WTC11 (cell line): ENCODE measurements around the gene MRNIP. TPM values are rescaled to one million over a fixed set of nuclear protein-coding genes. Genes with fewer than 3 reads are reported as not detected.
A peak's percentile ranks its signal among the peaks of the same experiment; 100 is the strongest.

Experiments
- ATAC-seq: fragments of 200-7000 bp; cut with Tn5 transposase; 2 replicates; pipeline ENCODE4 v1.10.0; 2021; ENCODE audit warnings: mild to moderate bottlenecking, moderate library complexity
- CTCF ChIA-PET: fragments of 300-600 bp; sonication (Branson Sonifier 250); formaldehyde crosslinking; loops from one replicate; lab custom pipeline; 2021; ENCODE audit warnings: antibody characterized with exemption; lab: Charles Lee
- POLR2A ChIA-PET: fragments of 350-600 bp; sonication (Branson Sonifier 250); formaldehyde crosslinking; loops from one replicate; lab custom pipeline; 2021; ENCODE audit warnings: antibody characterized with exemption; lab: Charles Lee
- DNase-seq: peaks from one replicate; pipeline ENCODE4 v3.0.0; 2021; ENCODE audit warnings: low spot score
- H3K27ac Mint-ChIP-seq: 2 replicates; pipeline ENCODE4 v1.8.0; 2021; ENCODE audit warnings: mixed read lengths
- H3K27me3 Mint-ChIP-seq: 2 replicates; pipeline ENCODE4 v1.8.0; 2021; ENCODE audit warnings: low read depth, mild to moderate bottlenecking, moderate library complexity, mixed read lengths
- H3K36me3 Mint-ChIP-seq: 2 replicates; pipeline ENCODE4 v1.8.0; 2021; ENCODE audit warnings: mixed read lengths
- H3K4me1 Mint-ChIP-seq: 2 replicates; pipeline ENCODE4 v1.8.0; 2022; ENCODE audit warnings: mixed read lengths
- H3K4me3 Mint-ChIP-seq: 2 replicates; pipeline ENCODE4 v1.8.0; 2021; ENCODE audit warnings: mild to moderate bottlenecking, moderate library complexity, mixed read lengths
- H3K9me3 Mint-ChIP-seq: 2 replicates; pipeline ENCODE4 v1.8.0; 2021; ENCODE audit warnings: mixed read lengths
- ARID4B ChIP-seq: sonication (generic); formaldehyde crosslinking; IDR thresholded peaks from 2 replicates; pipeline ENCODE4 v1.8.0; 2023; ENCODE audit warnings: missing genetic modification reagents, mild to moderate bottlenecking, borderline replicate concordance
- ATF1 ChIP-seq: sonication (generic); formaldehyde crosslinking; IDR thresholded peaks from 2 replicates; pipeline ENCODE4 v1.8.1; 2023; ENCODE audit warnings: mild to moderate bottlenecking, moderate library complexity, missing genetic modification reagents
- ATF3 ChIP-seq: sonication (generic); formaldehyde crosslinking; conservative IDR thresholded peaks from 2 replicates; pipeline ENCODE4 v1.8.1; 2022; ENCODE audit warnings: mild to moderate bottlenecking, missing genetic modification reagents
- E2F1 ChIP-seq: sonication (generic); formaldehyde crosslinking; IDR thresholded peaks from 2 replicates; pipeline ENCODE4 v1.8.0; 2022; ENCODE audit warnings: mild to moderate bottlenecking, missing genetic modification reagents
- ERG ChIP-seq: fragments of 250-450 bp; sonication (Bioruptor Pico); IDR thresholded peaks from 2 replicates; pipeline ENCODE4 v1.8.0; 2021; ENCODE audit warnings: mild to moderate bottlenecking
- ESRRA ChIP-seq: sonication (generic); formaldehyde crosslinking; IDR thresholded peaks from 2 replicates; pipeline ENCODE4 v1.8.1; 2022; ENCODE audit warnings: mild to moderate bottlenecking, missing genetic modification reagents, borderline replicate concordance
- FOXP4 ChIP-seq: sonication (generic); formaldehyde crosslinking; IDR thresholded peaks from 2 replicates; pipeline ENCODE4 v1.8.0; 2022; ENCODE audit warnings: mild to moderate bottlenecking, missing genetic modification reagents
- GABPB1 ChIP-seq: sonication (generic); formaldehyde crosslinking; IDR thresholded peaks from 2 replicates; pipeline ENCODE4 v1.8.1; 2023; ENCODE audit warnings: mild to moderate bottlenecking, missing genetic modification reagents
- HMGXB4 ChIP-seq: sonication (generic); formaldehyde crosslinking; IDR thresholded peaks from 2 replicates; pipeline ENCODE4 v1.8.1; 2023; ENCODE audit warnings: mild to moderate bottlenecking, moderate library complexity, missing genetic modification reagents
- JUN ChIP-seq: sonication (generic); formaldehyde crosslinking; IDR thresholded peaks from 2 replicates; pipeline ENCODE4 v1.8.0; 2023; ENCODE audit warnings: mild to moderate bottlenecking, missing genetic modification reagents
- PRRX2 ChIP-seq: fragments of 250-450 bp; sonication (Bioruptor Pico); IDR thresholded peaks from 2 replicates; pipeline ENCODE4 v1.8.0; 2021; ENCODE audit warnings: mild to moderate bottlenecking
- SMAD3 ChIP-seq: sonication (generic); formaldehyde crosslinking; IDR thresholded peaks from 2 replicates; pipeline ENCODE4 v1.8.0; 2022; ENCODE audit warnings: missing genetic modification reagents, mild to moderate bottlenecking, borderline replicate concordance
- TCF7 ChIP-seq: sonication (generic); formaldehyde crosslinking; IDR thresholded peaks from 2 replicates; pipeline ENCODE4 v1.8.0; 2022; ENCODE audit warnings: mild to moderate bottlenecking, low read depth, missing genetic modification reagents, moderate library complexity
- USF1 ChIP-seq: sonication (generic); formaldehyde crosslinking; IDR thresholded peaks from 2 replicates; pipeline ENCODE4 v1.8.0; 2022; ENCODE audit warnings: mild to moderate bottlenecking, missing genetic modification reagents
- ZBTB21 ChIP-seq: sonication (generic); formaldehyde crosslinking; IDR thresholded peaks from 2 replicates; pipeline ENCODE4 v1.8.1; 2023; ENCODE audit warnings: mild to moderate bottlenecking, missing genetic modification reagents, borderline replicate concordance
- ZNF138 ChIP-seq: sonication (generic); formaldehyde crosslinking; conservative IDR thresholded peaks from 2 replicates; pipeline ENCODE4 v1.8.1; 2022; ENCODE audit warnings: mild to moderate bottlenecking, moderate library complexity, missing genetic modification reagents
- ZNF219 ChIP-seq: sonication (generic); formaldehyde crosslinking; IDR thresholded peaks from 2 replicates; pipeline ENCODE4 v1.8.0; 2023; ENCODE audit warnings: missing genetic modification reagents, mild to moderate bottlenecking, borderline replicate concordance
- ZNF232 ChIP-seq: sonication (generic); formaldehyde crosslinking; IDR thresholded peaks from 2 replicates; pipeline ENCODE4 v1.8.0; 2022; ENCODE audit warnings: mild to moderate bottlenecking, missing genetic modification reagents
- ZNF423 ChIP-seq: fragments of 250-450 bp; sonication (Bioruptor Pico); IDR thresholded peaks from 2 replicates; pipeline ENCODE4 v2.1.2; 2022; ENCODE audit warnings: mild to moderate bottlenecking, moderate library complexity
- total RNA-seq: library from RNA; stranded (reverse); gene quantifications from 3 replicates; pipeline ENCODE4 v1.2.3, GENCODE V29; 2021

MRNIP gene
- total RNA-seq, 1 experiment from 2014 or later: 42.0 TPM

GRCh38 chr5:179820127-179820482 is 38.5 kb downstream of the MRNIP start:
- Mint-ChIP-seq H3K27me3 (peaks cover 22% of the 10 kb centered on the region), H3K36me3 (peaks cover 19% of the 10 kb centered on the region), H3K27ac (no peak overlapping the region), H3K9me3 (no peaks in the 10 kb centered on the region), H3K4me3 (peak overlapping the region; percentile 59), H3K4me1 (peaks cover 36% of the 10 kb centered on the region)
- ATAC-seq (no peak), DNase-seq (peak; percentile 32)
- POLR2A ChIA-PET: interaction anchor here (0.9 to 1.7 kb wide), 3 partner anchors 9 to 23 kb away, joined by 3 to 9 read pairs (median 4); partner anchors contain the start of gene MGAT4B
- CTCF ChIA-PET: interaction anchor here (1.0 to 2.5 kb wide), 3 partner anchors 18 to 65 kb away, joined by 3 to 20 read pairs (median 3); no protein-coding TSS in a partner anchor
- TF ChIP-seq GABPB1 (CRISPR knock-in tag) (no peak), ERG (CRISPR knock-in tag) (no peak), HMGXB4 (CRISPR knock-in tag) (0 out of 2 replicates have a peak, but pooled peaks have one; percentile 9), JUN (CRISPR knock-in tag) (no peak), ESRRA (CRISPR knock-in tag) (no peak), ZBTB21 (CRISPR knock-in tag) (no peak)

GRCh38 chr5:179819296-179820126 is 39.1 kb downstream of the MRNIP start:
- DNase-seq: peak; percentile 70
- H3K4me1 Mint-ChIP-seq: peaks cover 36% of the 10 kb centered on the region
- ChIA-PET POLR2A (interaction anchor here (1.0 to 1.7 kb wide), 2 partner anchors 13 to 87 kb away, joined by 3 to 4 read pairs; partner anchors contain the start of gene MGAT4B), CTCF (interaction anchor here (1.0 to 2.5 kb wide), 2 partner anchors 17 to 64 kb away, joined by 3 to 20 read pairs; no protein-coding TSS in a partner anchor)
- ATAC-seq: peak; percentile 1; the same call in 1 of the 2 replicates
- no peak overlapping the region for H3K27ac Mint-ChIP-seq
- H3K36me3 Mint-ChIP-seq: peaks cover 13% of the 10 kb centered on the region
- peaks cover 22% of the 10 kb centered on the region for H3K27me3 Mint-ChIP-seq
- H3K9me3 Mint-ChIP-seq: no peaks in the 10 kb centered on the region
- peak overlapping the region; percentile 59; the same call in 1 of the 2 replicates for H3K4me3 Mint-ChIP-seq
- TF ChIP-seq USF1 (peak; percentile 68), ZNF423 (CRISPR knock-in tag) (peak; percentile 7; the same call in 1 of the 2 replicates), ARID4B (CRISPR knock-in tag) (0 out of 2 replicates have a peak, but pooled peaks have one; percentile 60), ATF1 (CRISPR knock-in tag) (no peak), TCF7 (0 out of 2 replicates have a peak, but pooled peaks have one; percentile 48), PRRX2 (CRISPR knock-in tag) (no peak), E2F1 (CRISPR knock-in tag) (0 out of 2 replicates have a peak, but pooled peaks have one; percentile 19), ZNF232 (CRISPR knock-in tag) (no peak), SMAD3 (CRISPR knock-in tag) (peak; percentile 34; the same call in 1 of the 2 replicates), FOXP4 (CRISPR knock-in tag) (peak; percentile 90), ZNF138 (CRISPR knock-in tag) (0 out of 2 replicates have a peak, but pooled peaks have one; percentile 68), ATF3 (CRISPR knock-in tag) (no peak), ZNF219 (0 out of 2 replicates have a peak, but pooled peaks have one; percentile 24)
